Measurements from ENCODE around the gene APBA2.
"Not testable (repeated sequence)": the region's sequence is repeated elsewhere in the genome, so short reads cannot be mapped to it uniquely, and the experiment has no call there.

APBA2 gene

GRCh38 chr15:29098652-29099051 is 212.9 kb downstream of the APBA2 start:
- TF ChIP-seq, protein P1, sequence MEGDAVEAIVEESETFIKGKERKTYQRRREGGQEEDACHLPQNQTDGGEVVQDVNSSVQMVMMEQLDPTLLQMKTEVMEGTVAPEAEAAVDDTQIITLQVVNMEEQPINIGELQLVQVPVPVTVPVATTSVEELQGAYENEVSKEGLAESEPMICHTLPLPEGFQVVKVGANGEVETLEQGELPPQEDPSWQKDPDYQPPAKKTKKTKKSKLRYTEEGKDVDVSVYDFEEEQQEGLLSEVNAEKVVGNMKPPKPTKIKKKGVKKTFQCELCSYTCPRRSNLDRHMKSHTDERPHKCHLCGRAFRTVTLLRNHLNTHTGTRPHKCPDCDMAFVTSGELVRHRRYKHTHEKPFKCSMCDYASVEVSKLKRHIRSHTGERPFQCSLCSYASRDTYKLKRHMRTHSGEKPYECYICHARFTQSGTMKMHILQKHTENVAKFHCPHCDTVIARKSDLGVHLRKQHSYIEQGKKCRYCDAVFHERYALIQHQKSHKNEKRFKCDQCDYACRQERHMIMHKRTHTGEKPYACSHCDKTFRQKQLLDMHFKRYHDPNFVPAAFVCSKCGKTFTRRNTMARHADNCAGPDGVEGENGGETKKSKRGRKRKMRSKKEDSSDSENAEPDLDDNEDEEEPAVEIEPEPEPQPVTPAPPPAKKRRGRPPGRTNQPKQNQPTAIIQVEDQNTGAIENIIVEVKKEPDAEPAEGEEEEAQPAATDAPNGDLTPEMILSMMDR (conservative IDR thresholded peaks at IDR 0.05) = no peak
- no peak for TF ChIP-seq ZFX (IDR thresholded peaks at IDR 0.05)
- H3K27ac ChIP-seq = no peak overlapping the region

DNA sequence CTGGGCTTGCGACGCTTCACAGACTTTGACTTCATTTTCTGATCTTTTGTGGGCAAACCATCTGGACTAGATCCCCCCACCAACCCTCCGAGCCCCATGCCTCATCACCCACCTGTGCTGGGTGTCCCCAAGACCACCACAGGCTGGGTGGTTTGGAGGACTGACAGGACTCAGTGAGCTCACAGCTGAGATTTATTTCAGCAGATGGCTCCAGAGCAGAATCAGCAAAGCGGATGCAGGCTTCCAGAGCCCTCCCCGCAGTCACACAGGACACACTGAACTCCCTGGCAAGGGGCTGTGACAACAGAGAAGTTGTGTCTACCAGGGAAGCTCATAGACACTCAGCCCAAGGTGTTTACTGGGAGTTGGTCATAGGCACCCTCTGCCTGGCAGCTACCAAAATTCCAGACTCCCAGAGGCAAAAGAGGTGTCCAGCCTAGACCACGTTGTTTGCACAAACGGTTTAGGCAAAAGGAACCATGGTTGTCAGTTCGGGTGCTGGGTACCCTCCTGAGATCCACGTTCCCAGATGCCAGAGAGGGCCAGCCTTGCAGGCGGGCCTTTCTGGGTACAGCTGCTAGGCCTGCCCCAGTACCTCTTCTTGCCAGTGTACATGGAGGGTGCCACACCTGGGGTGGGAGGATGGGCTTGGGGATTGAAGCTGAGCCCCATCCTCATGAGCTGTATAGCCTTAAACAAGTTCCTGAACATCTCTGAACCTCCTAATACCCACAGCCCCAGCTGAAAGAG is 213.5 kb downstream of the APBA2 start:
- no peak for TF ChIP-seq ZFX (IDR thresholded peaks at IDR 0.05)
- TF ChIP-seq, protein P1 (conservative IDR thresholded peaks at IDR 0.05) = no peak
- H3K27ac ChIP-seq = no peak overlapping the region

GRCh38 chr15:29100486-29101000 is 214.8 kb downstream of the APBA2 start:
- no peak for TF ChIP-seq ZFX (IDR thresholded peaks at IDR 0.05)
- TF ChIP-seq, protein P1 (conservative IDR thresholded peaks at IDR 0.05) = no peak

DNA sequence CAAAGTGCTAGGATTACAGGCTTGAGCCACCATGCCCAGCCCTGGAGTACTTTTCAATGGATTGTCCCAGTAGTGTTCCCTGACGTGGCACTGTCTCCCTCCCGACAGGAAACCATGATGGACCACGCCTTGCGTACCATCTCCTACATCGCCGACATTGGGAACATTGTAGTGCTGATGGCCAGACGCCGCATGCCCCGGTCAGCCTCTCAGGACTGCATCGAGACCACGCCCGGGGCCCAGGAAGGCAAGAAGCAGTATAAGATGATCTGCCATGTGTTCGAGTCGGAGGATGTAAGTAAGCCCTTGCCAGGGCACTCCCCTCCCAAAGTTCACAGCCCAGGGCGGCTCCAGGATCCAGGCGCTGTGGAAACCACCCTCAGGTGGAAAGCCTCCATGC is 215.7 kb downstream of the APBA2 start:
- no peak for TF ChIP-seq ZFX (IDR thresholded peaks at IDR 0.05)
- TF ChIP-seq, protein P1 (conservative IDR thresholded peaks at IDR 0.05) = no peak
- no peak overlapping the region for H3K27ac ChIP-seq

More at GRCh38 chr15:29100486-29101000, 214.8 kb downstream of the APBA2 start:
- no peak overlapping the region for H3K27ac ChIP-seq

DNA sequence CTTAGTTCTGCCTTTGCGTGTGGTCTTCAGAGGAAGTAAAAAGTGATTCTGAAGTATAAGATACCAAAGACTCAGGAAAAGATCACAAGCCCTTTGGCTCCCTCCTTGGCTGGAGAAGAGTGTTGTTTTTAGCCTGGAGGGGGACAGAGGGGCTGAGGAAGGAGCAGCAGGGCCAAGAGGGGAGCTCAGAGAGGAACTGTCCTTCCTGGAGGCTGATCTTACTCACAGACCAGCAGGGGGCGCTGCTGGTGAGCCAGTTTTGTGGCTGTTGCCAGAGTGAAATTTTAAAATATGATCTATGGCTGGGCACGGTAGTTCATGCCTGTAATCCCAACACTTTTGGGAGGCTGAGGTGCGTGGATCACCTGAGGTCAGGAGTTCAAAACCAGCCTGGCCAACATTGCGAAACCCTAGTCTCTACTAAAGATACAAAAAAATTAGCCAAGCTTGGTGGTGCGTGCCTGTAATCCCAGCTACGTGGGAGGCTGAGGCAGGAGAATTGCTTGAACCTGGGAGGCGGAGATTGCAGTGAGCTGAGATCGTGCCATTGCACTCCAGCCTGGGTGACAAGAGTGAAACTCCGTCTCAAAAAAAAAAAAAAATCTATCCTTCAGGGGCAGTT is 216.5 kb downstream of the APBA2 start:
- H3K27ac ChIP-seq = not testable (repeated sequence)
- TF ChIP-seq, protein P1 (conservative IDR thresholded peaks at IDR 0.05) = peak; percentile 95

DNA sequence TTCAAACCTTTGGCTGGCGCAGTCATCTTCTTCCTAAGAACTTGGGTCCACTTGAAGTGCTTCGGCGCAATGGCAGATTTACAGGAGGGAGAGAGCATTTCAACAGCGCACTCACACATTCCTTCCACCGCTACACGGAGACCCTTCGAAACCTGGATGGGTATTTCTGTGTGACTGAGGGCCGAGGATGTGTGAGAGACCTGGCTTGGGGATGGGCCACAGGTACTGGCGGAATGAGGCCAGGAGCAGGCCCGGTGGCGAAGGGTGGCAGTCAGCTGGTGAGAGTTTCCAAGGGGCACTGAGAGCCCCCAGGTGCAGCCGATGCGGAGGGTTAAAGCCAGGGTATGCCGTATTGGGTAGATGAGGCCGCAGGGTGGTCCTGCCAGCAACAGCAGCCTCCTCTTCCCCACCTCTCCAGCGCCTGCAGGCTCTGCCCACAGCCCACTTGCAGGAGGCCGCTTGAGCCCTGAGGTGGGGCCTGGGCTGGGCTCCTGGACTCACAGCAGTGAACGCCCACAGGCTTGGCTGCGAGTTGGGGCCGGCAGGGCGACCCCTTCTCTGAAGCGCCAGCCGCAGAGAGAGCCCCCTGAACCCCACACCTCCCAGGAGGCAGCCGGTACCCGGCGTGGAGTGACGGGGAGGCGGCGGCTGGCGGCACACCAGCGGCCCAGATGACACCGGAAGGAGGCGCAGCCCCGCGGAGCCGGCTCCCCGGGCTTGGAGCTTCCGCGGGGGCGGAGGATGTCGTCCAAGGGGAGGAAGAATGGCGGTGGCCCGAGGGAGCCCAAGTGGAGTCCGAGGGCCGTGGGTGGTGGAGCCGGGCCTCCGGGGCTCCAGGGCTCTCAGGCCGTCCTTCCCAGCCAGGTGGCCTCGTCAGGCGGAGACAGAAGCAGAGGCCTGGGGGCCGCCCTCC is 217.4 kb downstream of the APBA2 start:
- no peak overlapping the region for H3K27ac ChIP-seq
- TF ChIP-seq, protein P1 (conservative IDR thresholded peaks at IDR 0.05) = no peak
- TF ChIP-seq ZFX (IDR thresholded peaks at IDR 0.05) = no peak

Data from C4-2B (cell line).